ENCODE results near the gene TAPBP.

DNA sequence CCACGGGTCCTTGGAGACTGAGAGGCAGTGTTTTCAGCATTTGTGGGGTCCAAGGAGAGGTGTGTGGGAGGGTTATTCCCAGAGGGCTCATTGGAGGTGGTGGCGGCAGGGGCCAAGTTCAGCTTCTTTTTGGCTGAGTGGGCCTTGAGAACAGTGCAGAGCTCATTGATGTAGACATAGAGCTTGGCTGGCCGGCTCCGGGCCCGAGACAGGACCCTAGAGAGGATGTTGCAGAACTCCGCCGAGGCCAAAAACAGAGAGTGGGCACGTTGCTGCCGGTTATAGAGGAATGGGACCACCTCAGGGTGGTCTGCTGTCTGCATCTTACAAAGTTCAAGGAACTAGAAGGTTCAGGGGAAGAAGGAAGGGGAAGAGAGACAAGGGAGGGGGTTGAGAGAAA, 7.3 kb upstream of the TAPBP start:
- TF ChIP-seq, protein P1, sequence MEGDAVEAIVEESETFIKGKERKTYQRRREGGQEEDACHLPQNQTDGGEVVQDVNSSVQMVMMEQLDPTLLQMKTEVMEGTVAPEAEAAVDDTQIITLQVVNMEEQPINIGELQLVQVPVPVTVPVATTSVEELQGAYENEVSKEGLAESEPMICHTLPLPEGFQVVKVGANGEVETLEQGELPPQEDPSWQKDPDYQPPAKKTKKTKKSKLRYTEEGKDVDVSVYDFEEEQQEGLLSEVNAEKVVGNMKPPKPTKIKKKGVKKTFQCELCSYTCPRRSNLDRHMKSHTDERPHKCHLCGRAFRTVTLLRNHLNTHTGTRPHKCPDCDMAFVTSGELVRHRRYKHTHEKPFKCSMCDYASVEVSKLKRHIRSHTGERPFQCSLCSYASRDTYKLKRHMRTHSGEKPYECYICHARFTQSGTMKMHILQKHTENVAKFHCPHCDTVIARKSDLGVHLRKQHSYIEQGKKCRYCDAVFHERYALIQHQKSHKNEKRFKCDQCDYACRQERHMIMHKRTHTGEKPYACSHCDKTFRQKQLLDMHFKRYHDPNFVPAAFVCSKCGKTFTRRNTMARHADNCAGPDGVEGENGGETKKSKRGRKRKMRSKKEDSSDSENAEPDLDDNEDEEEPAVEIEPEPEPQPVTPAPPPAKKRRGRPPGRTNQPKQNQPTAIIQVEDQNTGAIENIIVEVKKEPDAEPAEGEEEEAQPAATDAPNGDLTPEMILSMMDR (IDR thresholded peaks at IDR 0.05) = no peak
- no peak for TF ChIP-seq POLR2A (IDR thresholded peaks at IDR 0.05)
